ENCODE results near the gene BIVM. TPM values are rescaled to one million over a fixed set of nuclear protein-coding genes. Genes with fewer than 3 reads are reported as not detected.

Gene BIVM
- total RNA-seq, 1 donor from 2014 or later = 7.9 TPM

DNA sequence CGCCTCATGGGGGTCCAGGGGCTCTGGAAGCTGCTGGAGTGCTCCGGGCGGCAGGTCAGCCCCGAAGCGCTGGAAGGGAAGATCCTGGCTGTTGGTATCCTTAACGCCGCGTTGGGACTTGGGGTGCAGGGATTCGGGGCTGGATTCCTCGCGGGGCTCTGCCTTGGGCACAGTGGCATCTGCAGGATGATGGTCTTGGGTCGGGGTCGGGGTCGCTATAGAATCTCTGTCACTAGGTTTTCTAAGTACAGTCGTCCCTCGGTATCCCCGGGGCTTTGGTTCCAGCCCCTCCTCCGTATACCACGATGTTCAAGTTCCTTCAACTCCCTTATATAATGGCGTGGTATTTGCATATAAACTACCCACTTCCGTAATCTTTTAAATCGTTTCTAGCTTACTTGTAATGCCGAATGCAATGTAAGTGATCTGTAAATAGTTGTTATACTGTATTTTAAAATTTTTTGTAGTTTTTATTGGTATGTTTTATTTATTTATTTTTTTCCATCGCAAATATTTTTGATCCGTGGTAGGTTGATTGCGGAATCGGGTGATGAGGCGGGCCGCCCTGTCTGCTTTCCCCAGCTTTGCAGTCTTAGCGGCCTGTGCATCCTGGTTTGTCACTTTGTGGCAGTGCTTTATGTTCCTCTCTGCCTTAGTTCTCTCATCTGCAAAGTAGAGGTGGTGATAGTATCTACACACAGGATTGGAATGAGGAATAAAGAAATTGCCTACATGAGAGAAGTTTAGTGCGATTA is 47.5 kb downstream of the BIVM start:
- no peak for FAIRE-seq
- Histone ChIP-seq H3K36me3 (ENCODE audit: control insufficient read depth, insufficient read depth, low read length) (peaks cover 2% of the 10 kb centered on the region), H3K4me3 (ENCODE audit: low read depth, low read length) (peak overlapping the region; percentile 85), H3K27me3 (ENCODE audit: control insufficient read depth, insufficient read depth, low read length) (no peaks in the 10 kb centered on the region)
- TF ChIP-seq, protein P1, sequence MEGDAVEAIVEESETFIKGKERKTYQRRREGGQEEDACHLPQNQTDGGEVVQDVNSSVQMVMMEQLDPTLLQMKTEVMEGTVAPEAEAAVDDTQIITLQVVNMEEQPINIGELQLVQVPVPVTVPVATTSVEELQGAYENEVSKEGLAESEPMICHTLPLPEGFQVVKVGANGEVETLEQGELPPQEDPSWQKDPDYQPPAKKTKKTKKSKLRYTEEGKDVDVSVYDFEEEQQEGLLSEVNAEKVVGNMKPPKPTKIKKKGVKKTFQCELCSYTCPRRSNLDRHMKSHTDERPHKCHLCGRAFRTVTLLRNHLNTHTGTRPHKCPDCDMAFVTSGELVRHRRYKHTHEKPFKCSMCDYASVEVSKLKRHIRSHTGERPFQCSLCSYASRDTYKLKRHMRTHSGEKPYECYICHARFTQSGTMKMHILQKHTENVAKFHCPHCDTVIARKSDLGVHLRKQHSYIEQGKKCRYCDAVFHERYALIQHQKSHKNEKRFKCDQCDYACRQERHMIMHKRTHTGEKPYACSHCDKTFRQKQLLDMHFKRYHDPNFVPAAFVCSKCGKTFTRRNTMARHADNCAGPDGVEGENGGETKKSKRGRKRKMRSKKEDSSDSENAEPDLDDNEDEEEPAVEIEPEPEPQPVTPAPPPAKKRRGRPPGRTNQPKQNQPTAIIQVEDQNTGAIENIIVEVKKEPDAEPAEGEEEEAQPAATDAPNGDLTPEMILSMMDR (IDR thresholded peaks at IDR 0.05; ENCODE audit: insufficient read depth, low read length, severe bottlenecking) = no peak
- DNase-seq (ENCODE audit: low read depth) = peak; percentile 39

DNA sequence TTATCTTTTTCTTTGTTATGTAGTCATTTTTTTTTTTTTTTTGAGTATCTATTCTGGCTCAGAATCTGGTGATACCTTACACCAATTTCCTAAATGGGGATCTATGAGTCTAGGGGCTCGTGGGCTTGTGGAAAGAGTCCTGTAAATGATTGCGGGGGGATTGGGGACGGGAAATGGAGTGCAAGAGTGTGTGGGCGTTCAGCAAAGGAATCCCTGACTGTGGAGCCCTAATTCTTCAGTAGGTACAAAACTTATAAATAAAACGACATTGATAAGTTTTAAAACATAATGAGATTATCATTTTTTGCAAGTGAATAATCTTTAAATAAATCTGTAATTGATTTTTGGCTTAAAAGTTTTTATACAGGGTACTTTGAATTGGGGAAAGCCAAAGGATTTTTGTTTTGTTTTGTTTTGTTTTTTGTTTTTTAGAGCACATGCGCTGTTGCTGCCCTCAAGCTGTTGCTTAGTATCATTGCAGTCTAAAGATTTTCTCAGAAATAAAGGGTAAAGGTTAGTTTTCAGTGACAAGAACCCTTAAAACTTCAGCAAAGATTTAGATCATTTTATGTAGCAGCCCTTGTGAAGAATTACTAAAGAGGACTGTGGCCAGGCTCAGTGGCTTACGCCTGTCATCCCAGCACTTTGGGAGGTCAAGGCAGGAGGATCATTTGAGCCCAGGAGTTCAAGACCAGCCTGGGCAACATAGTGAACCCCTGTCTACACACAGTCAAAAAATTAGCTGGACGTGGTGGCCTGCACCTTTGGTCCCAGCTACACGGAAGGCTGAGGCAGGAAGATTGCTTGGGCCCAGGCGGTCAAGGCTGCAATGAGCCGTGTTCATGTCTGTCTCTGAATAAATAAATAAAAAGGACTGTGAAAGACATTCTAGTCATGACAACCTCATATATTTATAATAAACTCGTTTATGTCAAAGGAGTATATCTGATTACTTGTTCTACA is 48.6 kb downstream of the BIVM start:
- H3K4me3 ChIP-seq (ENCODE audit: low read depth, low read length) = peak overlapping the region; percentile 85

DNA sequence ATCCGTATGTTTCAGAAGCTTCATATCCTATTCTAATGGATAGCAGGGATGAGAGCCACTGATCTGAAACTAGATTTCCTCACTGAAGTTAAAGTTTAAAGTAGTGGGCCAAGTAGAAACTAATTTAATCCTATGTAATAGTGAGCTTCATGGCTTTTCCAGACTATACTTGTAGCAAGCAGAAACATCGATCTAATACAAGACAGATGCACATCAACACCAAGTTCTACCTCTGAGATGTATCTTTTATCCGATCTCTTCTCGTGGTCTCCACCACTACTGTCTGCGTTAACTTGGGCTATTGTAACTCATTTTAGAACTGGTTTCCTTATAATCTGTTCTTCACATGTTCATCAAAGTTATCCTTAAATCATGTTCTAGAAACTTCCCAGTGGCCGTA is 50.0 kb downstream of the BIVM start:
- TF ChIP-seq, protein P1 (IDR thresholded peaks at IDR 0.05; ENCODE audit: insufficient read depth, low read length, severe bottlenecking) = no peak
- Histone ChIP-seq H3K36me3 (ENCODE audit: control insufficient read depth, insufficient read depth, low read length) (peaks cover 6% of the 10 kb centered on the region), H3K27me3 (ENCODE audit: control insufficient read depth, insufficient read depth, low read length) (no peaks in the 10 kb centered on the region), H3K4me3 (ENCODE audit: low read depth, low read length) (no peak overlapping the region)
- FAIRE-seq (no peak), DNase-seq (ENCODE audit: low read depth) (no peak)

More for the DNA sequence above, 48.6 kb downstream of the BIVM start:
- TF ChIP-seq, protein P1 (IDR thresholded peaks at IDR 0.05; ENCODE audit: insufficient read depth, low read length, severe bottlenecking) = peak; percentile 56
- DNase-seq (ENCODE audit: low read depth) (peak; percentile 44), FAIRE-seq (no peak)
- Histone ChIP-seq H3K27me3 (ENCODE audit: control insufficient read depth, insufficient read depth, low read length) (no peaks in the 10 kb centered on the region), H3K36me3 (ENCODE audit: control insufficient read depth, insufficient read depth, low read length) (peaks cover 2% of the 10 kb centered on the region)

DNA sequence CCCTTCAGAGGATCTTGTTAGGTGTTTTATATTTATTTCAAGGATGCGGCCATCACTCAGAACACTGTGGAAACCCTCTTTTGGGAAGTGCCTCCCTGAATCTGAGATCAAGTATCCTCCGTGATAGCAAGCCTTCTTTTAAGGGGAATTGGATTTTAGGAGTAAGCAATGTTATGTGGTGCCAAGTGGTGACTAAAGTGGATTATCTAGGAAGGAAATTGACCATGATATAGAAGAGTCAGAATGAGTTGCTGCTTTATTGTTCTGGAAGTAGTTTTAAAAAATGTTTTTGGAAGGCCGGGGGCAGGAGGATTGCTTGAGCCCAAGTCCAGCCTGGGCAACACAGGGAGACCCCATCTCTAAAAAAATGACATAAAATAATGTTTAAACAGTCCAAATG is 53.6 kb downstream of the BIVM start:
- Histone ChIP-seq H3K36me3 (ENCODE audit: control insufficient read depth, insufficient read depth, low read length) (peaks cover 11% of the 10 kb centered on the region), H3K27me3 (ENCODE audit: control insufficient read depth, insufficient read depth, low read length) (no peaks in the 10 kb centered on the region), H3K4me3 (ENCODE audit: low read depth, low read length) (no peak overlapping the region)
- DNase-seq (ENCODE audit: low read depth) (no peak), FAIRE-seq (no peak)
- TF ChIP-seq, protein P1 (IDR thresholded peaks at IDR 0.05; ENCODE audit: insufficient read depth, low read length, severe bottlenecking) = no peak

DNA sequence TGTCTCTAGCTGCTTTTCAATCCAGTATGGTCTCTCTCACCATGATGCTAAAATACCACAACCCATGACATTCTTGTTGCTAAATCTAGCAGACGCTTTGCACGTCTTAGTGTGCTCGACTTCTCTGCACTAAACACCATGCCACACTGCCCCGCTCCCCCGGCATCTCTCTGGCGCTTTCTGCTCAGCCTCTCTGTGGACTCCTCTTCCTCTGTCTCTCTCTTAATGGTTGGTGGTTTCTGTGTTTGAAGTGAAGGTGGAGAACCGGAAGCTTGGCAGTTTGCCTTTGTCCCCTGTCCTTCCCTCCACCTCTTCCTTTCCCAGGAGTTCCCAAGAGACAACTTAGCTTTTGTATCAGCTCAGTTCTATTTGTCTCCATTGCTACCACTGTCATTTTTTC is 55.8 kb downstream of the BIVM start:
- Histone ChIP-seq H3K27me3 (ENCODE audit: control insufficient read depth, insufficient read depth, low read length) (no peaks in the 10 kb centered on the region), H3K36me3 (ENCODE audit: control insufficient read depth, insufficient read depth, low read length) (peaks cover 13% of the 10 kb centered on the region), H3K4me3 (ENCODE audit: low read depth, low read length) (no peak overlapping the region)
- TF ChIP-seq, protein P1 (IDR thresholded peaks at IDR 0.05; ENCODE audit: insufficient read depth, low read length, severe bottlenecking) = no peak
- no peak for DNase-seq (ENCODE audit: low read depth)
- FAIRE-seq = no peak

Data from bronchial epithelial cell (primary cell).